Spleen (tissue), 11 donors: ENCODE measurements around the gene MAP2. TPM values are rescaled to one million over a fixed set of nuclear protein-coding genes. Genes with fewer than 3 reads are reported as not detected.

Experiments
- DNase-seq: peaks from one replicate; pipeline ENCODE4 v3.0.0-alpha.2; 2020
- H3K27ac ChIP-seq, 8 donors: fragments of 200-600 bp; sonication (generic) in 7 of 8; 1 replicate in 4 of 8; 2 replicates in 4 of 8; pipeline versions ENCODE4 v1.5.0 to v1.8.0; 2016 to 2021; ENCODE audit warnings: inconsistent platforms in 4 of 8, mild to moderate bottlenecking in 4 of 8, moderate library complexity in 1 of 8
- H3K27me3 ChIP-seq, 7 donors: fragments of 200-600 bp; sonication (generic) in 6 of 7; replicated peaks in 1 of 7; 1 replicate in 4 of 7; 2 replicates in 3 of 7; pipeline versions ENCODE4 v1.5.0 to v1.8.0; 2016 to 2021; ENCODE audit warnings: inconsistent platforms in 3 of 7, mild to moderate bottlenecking in 1 of 7
- H3K36me3 ChIP-seq, 6 donors: fragments of 200-600 bp; sonication (generic) in 5 of 6; 1 replicate in 4 of 6; 2 replicates in 2 of 6; pipeline versions ENCODE4 v1.5.0 to v1.8.0; 2016 to 2021; ENCODE audit warnings: inconsistent platforms in 2 of 6
- H3K4me1 ChIP-seq, 6 donors: fragments of 200-600 bp; sonication (generic) in 5 of 6; 1 replicate in 3 of 6; 2 replicates in 3 of 6; pipeline versions ENCODE4 v1.5.0 to v1.8.0; 2016 to 2021; ENCODE audit warnings: inconsistent platforms in 3 of 6
- H3K4me3 ChIP-seq, 8 donors: fragments of 200-600 bp; sonication (generic) in 7 of 8; 1 replicate in 4 of 8; 2 replicates in 4 of 8; pipeline versions ENCODE4 v1.5.0 to v1.8.0; 2016 to 2021; ENCODE audit warnings: inconsistent platforms in 4 of 8, mild to moderate bottlenecking in 4 of 8, moderate library complexity in 2 of 8
- H3K9me3 ChIP-seq, 8 donors: fragments of 200-600 bp; sonication (generic) in 7 of 8; 1 replicate in 4 of 8; 2 replicates in 4 of 8; pipeline versions ENCODE4 v1.5.0 to v1.8.0; 2016 to 2021; ENCODE audit warnings: inconsistent platforms in 4 of 8
- CTCF ChIP-seq, 11 experiments: fragments of 200-600 bp in 7 of 11; fragments of 450-650 bp in 4 of 11; sonication (generic) in 4 of 11; IDR thresholded peaks in 8 of 11; conservative IDR thresholded peaks in 3 of 11; 1 replicate in 7 of 11; 2 replicates in 4 of 11; pipeline versions ENCODE4 v1.4.0 to v1.8.0; 2016 to 2021; ENCODE audit warnings: antibody characterized with exemption in 11 of 11, inconsistent platforms in 4 of 11, mild to moderate bottlenecking in 1 of 11
- POLR2A ChIP-seq, 3 donors: fragments of 450-650 bp; IDR thresholded peaks; one replicate each; pipeline ENCODE4 v1.5.1; 2017; ENCODE audit warnings: antibody characterized with exemption in 3 of 3, mild to moderate bottlenecking in 1 of 3
- POLR2AphosphoS5 ChIP-seq, 3 donors: sonication (generic); formaldehyde crosslinking; IDR thresholded peaks; one replicate each; pipeline ENCODE4 v1.5.1; 2017; ENCODE audit warnings: antibody characterized with exemption in 3 of 3
- WGBS, 5 donors: extraction: QIAGEN DNeasy Blood & Tissue Kit in 3 of 5; methylation state at CpG; one replicate each; pipeline versions ENCODE4 v1.1.5 to v1.1.7; 2013 to 2018; 5-methylcytosine and 5-hydroxymethylcytosine counted together
- intact Hi-C: fragments of 100-400 bp; cut with DNase I; formaldehyde crosslinking; loops from one replicate; pipeline ENCODE4 v1.15.0; 2023; ENCODE audit warnings: low total_unique reads
- polyA plus RNA-seq, 3 donors: library from polyadenylated mRNA; stranded (reverse); fragments of 200-250 nt; gene quantifications; one replicate each; pipeline ENCODE4 v1.2.1, GENCODE V29; 2013
- total RNA-seq, 7 donors: library from RNA; depleted of rRNA in 3 of 7; stranded (reverse); fragments of >200 nt in 3 of 7; fragmentation: NEBNext Ultra II Directional in 4 of 7; extraction: Animal tissue kit (Norgen Biotek cat#: 25700) in 4 of 7; gene quantifications; one replicate each; pipeline versions ENCODE4 v1.1.0 to v1.2.1, GENCODE V29; 2016 to 2021
- donor health status: healthy with polysubstance abuse.
- donor health status: DM: no; HTN: no; CAD: no; lungs with moderate emphysema.
- donor health status: DM: no; HTN: no; CAD: no.
- donor health status: Bipolar disorder and iron deficiency.
- donor health status: healthy.
- donor health status: DM: no; HTN: no; CAD: no.
- donor health status: DM: yes; HTN: yes; CAD: no.

Gene MAP2
- total and polyA plus RNA-seq, 10 donors, result 0.38 to 5.0 (median 1.9) TPM

GRCh38 chr2:209713219-209713618 lies 289.4 kb downstream of the MAP2 start:
- H3K36me3 ChIP-seq, result no peaks in the 10 kb centered on the region
- H3K27ac ChIP-seq, result no peak overlapping the region
- no peak for DNase-seq
- intact Hi-C loops, result no loop called here
- no peak overlapping the region for H3K4me3 ChIP-seq
- no peaks in the 10 kb centered on the region for H3K27me3 ChIP-seq
- no peaks in the 10 kb centered on the region for H3K9me3 ChIP-seq
- TF ChIP-seq CTCF (IDR thresholded peaks at IDR 0.05 in 8 of 11, conservative IDR thresholded peaks at IDR 0.05 in 3 of 11) (no peak), POLR2AphosphoS5 (IDR thresholded peaks at IDR 0.05) (no peak), POLR2A (IDR thresholded peaks at IDR 0.05) (no peak)
- no peaks in the 10 kb centered on the region for H3K4me1 ChIP-seq

GRCh38 chr2:209719034-209719433 lies 295.2 kb downstream of the MAP2 start:
- Histone ChIP-seq H3K36me3 (no peaks in the 10 kb centered on the region), H3K9me3 (no peaks in the 10 kb centered on the region), H3K27ac (no peak overlapping the region), H3K4me1 (no peaks in the 10 kb centered on the region), H3K27me3 (no peaks in the 10 kb centered on the region), H3K4me3 (no peak overlapping the region)
- DNase-seq, result no peak
- intact Hi-C loops, result no loop called here
- 73 to 83% (median 76%) methylated on average over 5 of the region's 5 CpGs for WGBS, 5 donors
- TF ChIP-seq POLR2AphosphoS5 (IDR thresholded peaks at IDR 0.05) (no peak), CTCF (IDR thresholded peaks at IDR 0.05 in 8 of 11, conservative IDR thresholded peaks at IDR 0.05 in 3 of 11) (no peak), POLR2A (IDR thresholded peaks at IDR 0.05) (no peak)

- DNase-seq, result no peak
- intact Hi-C loops, result no loop called here
- no peak overlapping the region for H3K4me3 ChIP-seq
- TF ChIP-seq CTCF (IDR thresholded peaks at IDR 0.05 in 8 of 11, conservative IDR thresholded peaks at IDR 0.05 in 3 of 11), result no peak
- no peak for TF ChIP-seq POLR2AphosphoS5 (IDR thresholded peaks at IDR 0.05)
- TF ChIP-seq POLR2A (IDR thresholded peaks at IDR 0.05), result no peak
- H3K4me1 ChIP-seq, result no peaks in the 10 kb centered on the region
- H3K36me3 ChIP-seq, result no peaks in the 10 kb centered on the region
- no peaks in the 10 kb centered on the region for H3K27me3 ChIP-seq
- H3K9me3 ChIP-seq, result no peaks in the 10 kb centered on the region
- H3K27ac ChIP-seq, result no peak overlapping the region
Observed at GRCh38 chr2:209721497-209721896, 297.6 kb downstream of the MAP2 start.

GRCh38 chr2:209726311-209726710 lies 302.5 kb downstream of the MAP2 start:
- H3K9me3 ChIP-seq, result no peaks in the 10 kb centered on the region
- WGBS, 5 donors, result 84 to 93% (median 87%) methylated on average over 2 of the region's 2 CpGs
- DNase-seq, result no peak
- H3K27me3 ChIP-seq, result no peaks in the 10 kb centered on the region
- H3K4me3 ChIP-seq, result no peak overlapping the region
- TF ChIP-seq POLR2AphosphoS5 (IDR thresholded peaks at IDR 0.05), result no peak
- TF ChIP-seq POLR2A (IDR thresholded peaks at IDR 0.05), result no peak
- no peak for TF ChIP-seq CTCF (IDR thresholded peaks at IDR 0.05 in 8 of 11, conservative IDR thresholded peaks at IDR 0.05 in 3 of 11)
- no peaks in the 10 kb centered on the region for H3K4me1 ChIP-seq
- intact Hi-C loops, result no loop called here
- H3K36me3 ChIP-seq, result no peaks in the 10 kb centered on the region
- no peak overlapping the region for H3K27ac ChIP-seq
